22Rv1 (cell line): Measurements from ENCODE around the gene ELAVL4.

Experiments used
- CTCF ChIP-seq: fragments of 450-650 bp; IDR thresholded peaks from 2 replicates; pipeline ENCODE4 v1.5.1; 2017; ENCODE audit warnings: mild to moderate bottlenecking
- ZFX ChIP-seq: fragments of 450-650 bp; IDR thresholded peaks from 2 replicates; pipeline ENCODE4 v1.6.1; 2017; ENCODE audit warnings: antibody characterized with exemption, borderline replicate concordance

- TF ChIP-seq CTCF: no peak
- TF ChIP-seq ZFX: no peak
Measured at GRCh38 chr1:50174101-50174500, 65.4 kb downstream of the ELAVL4 start.
